ENCODE measurements around the gene FRRS1. TPM values are rescaled to one million over a fixed set of nuclear protein-coding genes. Genes with fewer than 3 reads are reported as not detected.

The FRRS1 gene
- total RNA-seq, 4 donors from 2014 or later, result 23.1 to 40.7 (median 27.8) TPM

DNA sequence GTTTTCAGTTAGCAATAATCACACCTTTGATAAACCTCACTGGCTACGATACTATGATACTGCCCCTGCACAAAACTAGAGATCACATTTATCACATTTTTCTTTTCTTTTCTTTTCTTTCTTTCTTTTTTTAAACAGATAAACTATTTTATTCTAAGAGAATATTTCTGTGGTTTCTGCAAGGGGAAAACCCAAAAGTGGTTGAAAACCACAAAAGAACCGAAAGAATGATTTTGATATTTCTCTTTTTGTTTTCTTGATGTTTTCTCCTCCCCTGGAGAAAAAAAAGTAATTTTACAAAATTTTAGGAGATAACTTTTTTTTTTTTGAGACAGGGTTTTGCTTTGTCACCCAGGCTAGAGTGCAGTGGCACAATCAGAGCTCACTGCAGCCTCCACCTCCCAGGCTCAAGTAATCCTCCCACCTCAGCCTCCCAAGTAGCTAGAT lies 18.4 kb upstream of the FRRS1 start:
- no peaks in the 10 kb centered on the region for H3K9me3 ChIP-seq
- WGBS, 2 donors, result 66 to 74% methylated on average over 2 of the region's 2 CpGs
- H3K4me1 ChIP-seq, result no peaks in the 10 kb centered on the region
- H3K27ac ChIP-seq, result no peak overlapping the region
- no peak overlapping the region for H3K4me3 ChIP-seq
- no peak for TF ChIP-seq POLR2A (IDR thresholded peaks at IDR 0.05)
- TF ChIP-seq, protein P1, sequence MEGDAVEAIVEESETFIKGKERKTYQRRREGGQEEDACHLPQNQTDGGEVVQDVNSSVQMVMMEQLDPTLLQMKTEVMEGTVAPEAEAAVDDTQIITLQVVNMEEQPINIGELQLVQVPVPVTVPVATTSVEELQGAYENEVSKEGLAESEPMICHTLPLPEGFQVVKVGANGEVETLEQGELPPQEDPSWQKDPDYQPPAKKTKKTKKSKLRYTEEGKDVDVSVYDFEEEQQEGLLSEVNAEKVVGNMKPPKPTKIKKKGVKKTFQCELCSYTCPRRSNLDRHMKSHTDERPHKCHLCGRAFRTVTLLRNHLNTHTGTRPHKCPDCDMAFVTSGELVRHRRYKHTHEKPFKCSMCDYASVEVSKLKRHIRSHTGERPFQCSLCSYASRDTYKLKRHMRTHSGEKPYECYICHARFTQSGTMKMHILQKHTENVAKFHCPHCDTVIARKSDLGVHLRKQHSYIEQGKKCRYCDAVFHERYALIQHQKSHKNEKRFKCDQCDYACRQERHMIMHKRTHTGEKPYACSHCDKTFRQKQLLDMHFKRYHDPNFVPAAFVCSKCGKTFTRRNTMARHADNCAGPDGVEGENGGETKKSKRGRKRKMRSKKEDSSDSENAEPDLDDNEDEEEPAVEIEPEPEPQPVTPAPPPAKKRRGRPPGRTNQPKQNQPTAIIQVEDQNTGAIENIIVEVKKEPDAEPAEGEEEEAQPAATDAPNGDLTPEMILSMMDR (IDR thresholded peaks at IDR 0.05), result no peak
- intact Hi-C loops (cut with DNase I), result no loop called here
- no peak for DNase-seq
- no peaks in the 10 kb centered on the region for H3K36me3 ChIP-seq
- H3K27me3 ChIP-seq, result no peaks in the 10 kb centered on the region

- no peak overlapping the region for H3K27ac ChIP-seq
- 47 to 59% methylated on average over 1 of the region's 1 CpG for WGBS, 2 donors
- H3K36me3 ChIP-seq, result no peaks in the 10 kb centered on the region
- no peak for DNase-seq
- H3K9me3 ChIP-seq, result no peaks in the 10 kb centered on the region
- H3K4me3 ChIP-seq, result no peak overlapping the region
- intact Hi-C loops (cut with DNase I), result no loop called here
- no peaks in the 10 kb centered on the region for H3K4me1 ChIP-seq
- TF ChIP-seq, protein P1 (IDR thresholded peaks at IDR 0.05), result no peak
- no peak for TF ChIP-seq POLR2A (IDR thresholded peaks at IDR 0.05)
- no peaks in the 10 kb centered on the region for H3K27me3 ChIP-seq
These were observed 17.7 kb upstream of the FRRS1 start for GRCh38 chr1:99784143-99784542.

DNA sequence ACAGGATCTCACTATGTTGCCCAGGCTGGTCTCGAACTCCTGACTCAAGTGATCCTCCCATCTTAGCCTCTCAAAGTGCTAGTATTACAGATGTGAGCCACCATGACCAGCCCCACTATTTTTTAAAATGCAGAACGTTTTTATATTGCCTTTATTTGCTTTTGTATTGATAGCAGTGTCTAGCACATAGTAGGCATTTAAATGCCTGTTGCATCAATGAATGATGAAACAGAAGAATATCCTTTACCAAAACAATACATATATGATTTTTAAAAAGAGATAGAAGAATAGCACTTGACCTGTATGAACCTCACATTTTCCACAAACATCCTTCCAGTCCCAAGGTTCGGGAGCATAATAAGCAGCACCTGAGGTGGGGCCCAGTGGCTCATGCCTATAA lies 16.5 kb upstream of the FRRS1 start:
- no peak for TF ChIP-seq POLR2A (IDR thresholded peaks at IDR 0.05)
- TF ChIP-seq, protein P1 (IDR thresholded peaks at IDR 0.05), result no peak
- 68 to 73% methylated on average over 3 of the region's 3 CpGs for WGBS, 2 donors
- H3K9me3 ChIP-seq, result no peaks in the 10 kb centered on the region
- no peaks in the 10 kb centered on the region for H3K36me3 ChIP-seq
- H3K27ac ChIP-seq, result no peak overlapping the region
- no peak for DNase-seq
- no peaks in the 10 kb centered on the region for H3K4me1 ChIP-seq
- no peaks in the 10 kb centered on the region for H3K27me3 ChIP-seq
- intact Hi-C loops (cut with DNase I), result no loop called here
- no peak overlapping the region for H3K4me3 ChIP-seq

GRCh38 chr1:99782397-99782796 lies 16.0 kb upstream of the FRRS1 start:
- DNase-seq, result no peak
- intact Hi-C loops (cut with DNase I), result no loop called here
- WGBS, 2 donors, result 85 to 100% methylated on average over 1 of the region's 1 CpG

DNA sequence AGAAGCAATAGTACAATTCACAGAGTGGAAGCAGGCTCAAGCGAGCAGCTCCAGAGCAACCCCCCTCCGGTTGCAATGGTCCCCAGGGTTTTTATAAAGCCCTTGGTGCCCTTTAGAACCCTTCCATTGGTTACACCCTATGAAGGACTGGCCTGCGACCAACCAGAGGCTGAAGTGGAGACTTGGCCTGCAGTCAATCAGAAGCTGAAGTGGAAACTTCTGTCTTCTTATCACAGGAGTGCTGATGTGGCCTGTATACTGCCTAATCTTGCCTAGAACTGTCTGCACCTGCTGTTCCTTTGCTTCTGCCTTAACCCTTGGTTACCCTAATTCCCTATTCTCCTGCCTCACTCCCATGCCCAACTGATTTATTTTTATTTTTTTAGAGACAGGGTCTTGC lies 15.4 kb upstream of the FRRS1 start:
- intact Hi-C loops (cut with DNase I), result no loop called here
- Histone ChIP-seq H3K4me1 (no peaks in the 10 kb centered on the region), H3K4me3 (no peak overlapping the region), H3K9me3 (no peaks in the 10 kb centered on the region), H3K27ac (no peak overlapping the region), H3K36me3 (no peaks in the 10 kb centered on the region), H3K27me3 (no peaks in the 10 kb centered on the region)
- DNase-seq, result no peak
- 73 to 79% methylated on average over 3 of the region's 3 CpGs for WGBS, 2 donors
- TF ChIP-seq POLR2A (IDR thresholded peaks at IDR 0.05), result no peak
- TF ChIP-seq, protein P1 (IDR thresholded peaks at IDR 0.05), result no peak

More at GRCh38 chr1:99782397-99782796, 16.0 kb upstream of the FRRS1 start:
- TF ChIP-seq, protein P1 (IDR thresholded peaks at IDR 0.05), result no peak
- no peak for TF ChIP-seq POLR2A (IDR thresholded peaks at IDR 0.05)
- Histone ChIP-seq H3K36me3 (no peaks in the 10 kb centered on the region), H3K4me3 (no peak overlapping the region), H3K27me3 (no peaks in the 10 kb centered on the region), H3K4me1 (no peaks in the 10 kb centered on the region), H3K27ac (no peak overlapping the region), H3K9me3 (no peaks in the 10 kb centered on the region)

All from esophagus squamous epithelium (tissue), 5 donors.